Measurements from ENCODE around the gene PDE4A.
"Not testable (repeated sequence)": the region's sequence is repeated elsewhere in the genome, so short reads cannot be mapped to it uniquely, and the experiment has no call there.

The PDE4A gene

DNA sequence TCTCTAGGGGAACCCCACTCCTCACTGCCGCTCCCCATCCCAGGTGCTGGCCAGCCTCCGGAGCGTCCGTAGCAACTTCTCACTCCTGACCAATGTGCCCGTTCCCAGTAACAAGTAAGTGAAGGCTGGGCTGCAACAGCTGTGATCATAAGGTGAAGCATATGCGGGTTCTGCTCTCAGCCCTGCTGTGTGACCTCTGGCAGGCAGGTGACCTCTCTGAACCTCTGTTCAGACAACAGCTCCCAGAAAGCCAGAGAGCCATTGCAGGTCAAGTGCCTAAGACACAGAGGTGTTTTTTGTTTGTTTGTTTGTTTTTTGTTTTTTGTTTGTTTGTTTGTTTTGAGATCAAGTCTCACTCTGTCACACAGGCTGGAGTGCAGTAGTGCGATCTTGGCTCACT is 28.7 kb downstream of the PDE4A start:
- in situ Hi-C loops (cut with HindIII; ENCODE audit: low pct_unique_long_range_greater_than_20kb, low sequenced_read_pairs): no loop called here
- TF ChIP-seq JUND (IDR thresholded peaks at IDR 0.05; ENCODE audit: low read depth): no peak
- DNase-seq (ENCODE audit: low read depth in 1 of 2, low spot score in 1 of 2): no peak

DNA sequence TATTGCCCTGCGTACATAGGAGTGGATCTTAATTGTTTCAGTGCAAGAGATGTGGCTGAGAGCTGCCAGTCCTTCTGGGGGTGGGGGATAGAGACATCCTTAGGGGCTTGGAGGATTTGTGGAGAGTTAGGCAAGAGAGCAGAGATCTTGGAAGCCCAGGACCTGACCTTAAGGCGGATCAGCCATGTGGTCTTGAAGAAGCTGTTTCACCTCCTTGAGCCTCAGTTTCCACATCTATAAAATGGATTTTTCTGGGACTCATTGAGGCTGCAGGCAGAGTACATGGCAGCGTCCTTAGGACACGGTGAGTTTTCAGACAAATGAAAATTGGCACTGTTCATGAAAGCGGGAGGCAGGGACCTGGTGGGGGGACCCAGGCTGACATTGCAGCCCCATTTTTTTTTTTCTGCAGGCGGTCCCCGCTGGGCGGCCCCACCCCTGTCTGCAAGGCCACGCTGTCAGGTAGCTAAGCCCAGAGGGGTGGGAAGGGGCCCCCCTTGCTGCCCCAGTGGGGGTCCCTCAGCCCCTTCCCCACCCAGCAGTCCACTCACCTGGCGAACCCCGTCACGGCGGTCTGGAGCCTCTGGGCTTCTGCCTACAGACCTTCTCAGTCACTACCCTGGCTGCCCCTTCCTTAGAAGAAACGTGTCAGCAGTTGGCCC is 30.0 kb downstream of the PDE4A start:
- no peak for DNase-seq (ENCODE audit: low read depth in 1 of 2, low spot score in 1 of 2)
- TF ChIP-seq JUND (IDR thresholded peaks at IDR 0.05; ENCODE audit: low read depth): no peak
- in situ Hi-C loops (cut with HindIII; ENCODE audit: low pct_unique_long_range_greater_than_20kb, low sequenced_read_pairs): no loop called here

DNA sequence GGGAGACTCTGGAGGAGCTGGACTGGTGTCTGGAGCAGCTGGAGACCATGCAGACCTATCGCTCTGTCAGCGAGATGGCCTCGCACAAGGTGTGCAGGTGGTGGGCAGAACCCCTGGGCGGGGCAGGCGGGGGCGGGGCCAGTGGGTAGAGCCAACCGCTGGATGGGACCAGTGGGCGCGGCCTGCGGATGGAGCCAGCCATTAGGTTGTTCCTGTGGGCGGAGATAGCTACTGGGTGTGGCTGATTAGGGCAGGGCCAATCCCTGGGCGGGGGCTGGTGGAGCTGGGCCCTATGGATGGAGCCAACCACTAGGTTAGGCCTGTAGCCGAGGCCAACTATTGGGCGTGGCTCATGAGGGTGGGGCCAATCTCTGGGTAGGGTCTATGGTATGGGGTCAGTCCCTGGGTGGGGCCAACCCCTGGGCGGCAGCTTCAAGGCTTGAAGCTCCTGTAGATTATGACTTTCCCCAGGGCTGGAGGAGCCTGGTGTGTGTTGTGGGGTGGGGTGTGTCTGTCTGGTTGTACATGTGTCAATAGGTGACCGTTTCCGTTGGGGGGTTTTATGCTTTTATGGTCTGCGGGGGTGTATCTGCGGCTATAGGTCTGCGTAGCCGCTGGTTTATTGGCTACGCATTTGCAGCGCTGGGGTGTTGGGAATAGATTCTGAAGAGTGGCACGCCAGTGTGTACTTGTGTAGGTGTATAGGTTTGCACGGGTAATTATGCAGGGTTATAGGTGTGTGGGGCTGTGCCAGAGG is 30.7 kb downstream of the PDE4A start:
- in situ Hi-C loops (cut with HindIII; ENCODE audit: low pct_unique_long_range_greater_than_20kb, low sequenced_read_pairs): no loop called here
- peak in 1 of 2 experiments; percentile 54 for DNase-seq (ENCODE audit: low read depth in 1 of 2, low spot score in 1 of 2)

DNA sequence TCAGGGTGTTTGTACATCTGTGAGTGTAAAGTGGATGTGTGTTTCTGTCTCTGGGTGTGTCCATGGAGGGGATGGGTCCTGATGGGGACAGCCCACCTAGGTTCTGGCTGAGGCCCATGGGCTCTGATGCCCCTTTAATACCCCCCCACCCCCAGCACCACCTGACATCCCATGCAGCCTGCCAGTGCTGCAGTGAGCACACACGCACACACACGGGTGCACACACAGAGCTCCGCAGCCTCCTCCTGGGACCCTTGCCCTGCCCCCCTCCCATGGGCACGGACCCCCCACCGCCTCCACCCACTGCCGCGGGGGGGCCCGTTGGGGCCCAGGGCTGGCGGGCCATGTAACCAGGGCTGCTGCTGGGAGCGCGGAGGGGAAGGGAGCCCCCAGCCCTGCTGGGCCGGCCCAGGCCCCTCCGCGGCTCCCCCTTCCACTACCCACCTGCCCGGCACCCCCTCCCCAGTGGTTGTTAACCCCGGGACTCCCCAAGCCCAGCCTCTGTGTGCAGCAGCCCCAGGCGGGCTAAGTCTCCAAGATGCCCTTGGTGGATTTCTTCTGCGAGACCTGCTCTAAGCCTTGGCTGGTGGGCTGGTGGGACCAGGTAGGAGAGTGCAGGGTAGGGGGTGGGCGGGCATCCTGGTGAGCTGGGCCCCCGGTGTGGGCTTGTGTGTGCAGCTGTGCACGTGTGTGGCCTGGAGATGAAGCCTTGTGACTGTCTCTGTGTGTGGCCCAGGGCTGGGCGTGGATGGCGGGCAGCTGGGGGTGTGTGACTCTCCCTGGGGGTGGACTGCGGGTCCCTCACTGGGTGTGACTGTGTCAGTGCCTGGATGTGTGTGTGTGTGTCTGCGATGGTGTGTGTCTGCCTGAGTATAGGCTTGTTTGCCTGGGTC is 32.6 kb downstream of the PDE4A start:
- in situ Hi-C loops (cut with HindIII; ENCODE audit: low pct_unique_long_range_greater_than_20kb, low sequenced_read_pairs): no loop called here
- no peak for TF ChIP-seq JUND (IDR thresholded peaks at IDR 0.05; ENCODE audit: low read depth)
- no peak for DNase-seq (ENCODE audit: low read depth in 1 of 2, low spot score in 1 of 2)

More for the DNA sequence above, 30.7 kb downstream of the PDE4A start:
- TF ChIP-seq JUND (IDR thresholded peaks at IDR 0.05; ENCODE audit: low read depth): no peak

DNA sequence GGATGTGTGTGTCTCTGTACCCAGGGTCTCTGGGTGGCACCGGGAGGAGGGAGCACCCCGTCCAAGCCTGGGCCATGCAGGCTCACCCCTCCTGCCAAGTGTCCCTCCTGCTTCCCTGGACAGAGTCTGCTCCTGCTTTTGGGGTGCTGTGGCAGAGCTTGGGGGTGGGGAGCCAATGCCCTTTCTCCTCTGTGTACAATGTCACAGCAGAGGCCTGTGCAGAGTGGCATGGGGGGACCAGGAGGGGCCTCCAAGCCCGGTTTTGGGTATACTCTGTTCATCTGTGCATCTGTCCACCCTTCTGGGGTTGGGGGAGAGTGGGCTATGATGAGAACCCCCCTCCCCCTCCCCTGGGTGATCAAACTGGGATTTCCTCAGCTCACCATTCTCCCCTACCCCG is 33.5 kb downstream of the PDE4A start:
- in situ Hi-C loops (cut with HindIII; ENCODE audit: low pct_unique_long_range_greater_than_20kb, low sequenced_read_pairs): no loop called here
- DNase-seq (ENCODE audit: low read depth in 1 of 2, low spot score in 1 of 2): no peak
- no peak for TF ChIP-seq JUND (IDR thresholded peaks at IDR 0.05; ENCODE audit: low read depth)

DNA sequence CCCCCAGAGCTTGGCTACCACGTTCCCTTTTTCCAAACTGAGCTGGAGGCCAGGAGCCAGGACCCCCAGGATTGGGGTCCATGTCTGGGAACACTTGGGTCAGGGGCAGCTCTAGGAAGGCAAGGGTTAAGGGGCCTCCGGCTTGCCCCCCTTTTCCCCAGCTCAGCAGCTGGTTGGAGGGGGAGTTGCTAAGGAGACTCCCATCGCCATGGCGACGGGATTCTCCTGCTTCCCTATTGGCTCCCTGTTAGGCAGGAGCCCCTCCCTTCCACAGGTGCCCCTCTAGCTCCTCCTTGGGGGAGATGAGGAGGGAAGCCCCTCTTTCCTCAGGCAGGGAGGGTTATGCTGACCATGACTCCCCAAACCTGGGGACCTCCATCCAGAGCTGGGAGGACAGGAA is 33.9 kb downstream of the PDE4A start:
- in situ Hi-C loops (cut with HindIII; ENCODE audit: low pct_unique_long_range_greater_than_20kb, low sequenced_read_pairs): no loop called here
- no peak for TF ChIP-seq JUND (IDR thresholded peaks at IDR 0.05; ENCODE audit: low read depth)
- DNase-seq (ENCODE audit: low read depth in 1 of 2, low spot score in 1 of 2): peak in 1 of 2 experiments; percentile 72

DNA sequence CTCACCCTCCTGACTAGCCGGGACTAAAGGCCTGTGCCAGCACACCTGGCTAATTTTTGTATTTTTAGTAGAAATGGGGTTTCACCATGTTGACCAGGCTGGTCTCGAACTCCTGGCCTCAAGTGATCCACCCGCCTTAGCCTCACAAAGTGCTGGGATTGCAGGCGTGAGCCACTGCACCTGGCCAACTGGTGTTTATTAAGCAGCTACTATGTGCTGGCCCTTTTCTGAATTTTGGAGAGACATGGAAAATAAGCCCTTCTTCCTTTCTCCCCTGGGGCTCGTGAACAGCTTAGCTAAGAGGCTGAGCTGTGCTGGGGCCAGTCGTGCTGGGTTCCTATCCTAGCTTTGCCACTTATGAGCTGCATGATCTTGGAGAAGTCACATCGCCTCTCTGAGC is 38.4 kb downstream of the PDE4A start:
- in situ Hi-C loops (cut with HindIII; ENCODE audit: low pct_unique_long_range_greater_than_20kb, low sequenced_read_pairs); DNase-seq (ENCODE audit: low read depth in 1 of 2, low spot score in 1 of 2): not testable (repeated sequence)

DNA sequence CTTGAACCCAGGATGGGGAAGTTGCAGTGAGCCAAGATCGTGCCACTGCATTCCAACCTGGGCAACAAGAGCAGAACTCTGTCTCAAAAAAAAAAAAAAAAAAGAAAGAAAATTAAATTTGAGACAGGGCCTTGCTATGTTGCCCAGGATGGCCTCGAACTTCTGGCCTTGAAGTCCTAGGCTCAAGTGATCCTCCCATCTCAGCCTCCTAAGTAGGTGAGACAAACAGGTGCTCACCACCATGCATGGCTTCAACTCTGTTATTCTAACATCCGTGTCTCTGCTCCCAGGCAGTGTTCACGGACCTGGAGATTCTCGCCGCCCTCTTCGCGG is 40.3 kb downstream of the PDE4A start:
- DNase-seq (ENCODE audit: low read depth in 1 of 2, low spot score in 1 of 2): no peak
- TF ChIP-seq JUND (IDR thresholded peaks at IDR 0.05; ENCODE audit: low read depth): no peak
- in situ Hi-C loops (cut with HindIII; ENCODE audit: low pct_unique_long_range_greater_than_20kb, low sequenced_read_pairs): no loop called here

DNA sequence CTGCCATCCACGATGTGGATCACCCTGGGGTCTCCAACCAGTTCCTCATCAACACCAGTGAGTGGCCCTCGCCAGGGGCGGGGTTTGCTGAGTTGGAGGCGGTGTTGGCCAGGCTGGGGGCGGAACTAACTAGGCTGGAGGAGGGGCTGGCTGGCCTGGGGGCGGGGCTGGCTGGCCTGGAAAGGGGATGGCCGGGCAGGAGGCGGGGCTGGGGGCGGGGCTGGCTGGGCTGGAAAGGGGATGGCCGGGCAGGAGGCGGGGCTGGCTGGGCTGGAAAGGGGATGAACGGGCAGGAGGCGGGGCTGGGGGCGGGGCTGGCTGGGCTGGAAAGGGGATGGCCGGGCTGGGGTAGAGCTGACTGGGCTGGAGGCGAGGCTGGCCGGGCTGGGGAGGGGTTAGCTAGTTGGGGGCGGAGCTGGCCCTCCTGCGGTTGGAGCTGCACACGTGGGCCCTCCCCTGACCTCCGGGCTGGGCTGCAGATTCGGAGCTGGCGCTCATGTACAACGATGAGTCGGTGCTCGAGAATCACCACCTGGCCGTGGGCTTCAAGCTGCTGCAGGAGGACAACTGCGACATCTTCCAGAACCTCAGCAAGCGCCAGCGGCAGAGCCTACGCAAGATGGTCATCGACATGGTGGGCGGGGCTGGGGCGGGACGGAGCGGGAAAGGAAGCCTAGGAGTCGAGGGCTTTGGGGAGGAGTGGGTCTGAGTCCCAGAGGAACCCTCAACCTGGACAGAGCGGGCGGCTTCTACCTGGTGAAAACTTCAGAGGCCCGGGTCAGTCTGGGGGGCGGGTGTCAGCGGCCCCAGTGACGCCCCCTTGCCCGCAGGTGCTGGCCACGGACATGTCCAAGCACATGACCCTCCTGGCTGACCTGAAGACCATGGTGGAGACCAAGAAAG is 41.0 kb downstream of the PDE4A start:
- TF ChIP-seq JUND (IDR thresholded peaks at IDR 0.05; ENCODE audit: low read depth): no peak
- peak; percentile 93 to 96 for DNase-seq (ENCODE audit: low read depth in 1 of 2, low spot score in 1 of 2)
- in situ Hi-C loops (cut with HindIII; ENCODE audit: low pct_unique_long_range_greater_than_20kb, low sequenced_read_pairs): no loop called here

DNA sequence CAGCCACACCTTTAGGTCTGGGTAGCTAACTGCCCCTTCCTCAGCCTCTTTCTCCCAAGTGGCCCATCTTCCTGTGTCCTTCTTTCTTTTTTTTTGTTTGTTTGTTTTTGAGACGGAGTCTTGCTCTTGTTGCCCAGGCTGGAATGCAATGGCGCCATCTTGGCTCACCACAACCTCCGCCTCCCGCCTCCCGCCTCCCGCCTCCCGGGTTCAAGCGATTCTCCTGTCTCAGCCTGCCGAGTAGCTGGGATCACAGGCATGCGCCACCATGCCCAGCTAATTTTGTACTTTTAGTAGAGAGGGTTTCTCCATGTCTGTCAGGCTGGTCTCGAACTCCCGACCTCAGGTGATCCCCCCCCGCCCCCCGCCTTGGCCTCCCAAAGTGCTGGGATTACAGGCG is 41.7 kb downstream of the PDE4A start:
- in situ Hi-C loops (cut with HindIII; ENCODE audit: low pct_unique_long_range_greater_than_20kb, low sequenced_read_pairs); DNase-seq (ENCODE audit: low read depth in 1 of 2, low spot score in 1 of 2): not testable (repeated sequence)

DNA sequence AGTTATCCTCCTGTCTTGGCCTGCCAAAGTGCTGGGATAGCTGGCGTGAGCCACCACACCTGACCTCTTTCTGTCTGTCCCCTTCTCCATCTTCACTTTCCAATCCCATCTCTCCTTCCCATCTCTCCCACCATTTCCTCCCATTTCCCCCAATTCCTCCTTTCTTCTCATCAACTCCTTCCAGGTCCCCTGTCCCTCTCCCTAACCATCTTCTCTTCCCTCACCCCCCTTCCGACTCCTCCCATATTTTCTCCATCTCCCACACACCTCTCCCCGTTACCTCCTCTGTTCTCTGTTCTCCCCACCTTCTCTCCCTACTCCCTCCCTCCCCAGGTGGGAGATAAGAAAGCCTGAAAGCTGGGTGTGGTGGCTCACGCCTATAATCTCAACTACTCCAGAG is 42.2 kb downstream of the PDE4A start:
- DNase-seq (ENCODE audit: low read depth in 1 of 2, low spot score in 1 of 2): no peak
- no peak for TF ChIP-seq JUND (IDR thresholded peaks at IDR 0.05; ENCODE audit: low read depth)
- in situ Hi-C loops (cut with HindIII; ENCODE audit: low pct_unique_long_range_greater_than_20kb, low sequenced_read_pairs): no loop called here

DNA sequence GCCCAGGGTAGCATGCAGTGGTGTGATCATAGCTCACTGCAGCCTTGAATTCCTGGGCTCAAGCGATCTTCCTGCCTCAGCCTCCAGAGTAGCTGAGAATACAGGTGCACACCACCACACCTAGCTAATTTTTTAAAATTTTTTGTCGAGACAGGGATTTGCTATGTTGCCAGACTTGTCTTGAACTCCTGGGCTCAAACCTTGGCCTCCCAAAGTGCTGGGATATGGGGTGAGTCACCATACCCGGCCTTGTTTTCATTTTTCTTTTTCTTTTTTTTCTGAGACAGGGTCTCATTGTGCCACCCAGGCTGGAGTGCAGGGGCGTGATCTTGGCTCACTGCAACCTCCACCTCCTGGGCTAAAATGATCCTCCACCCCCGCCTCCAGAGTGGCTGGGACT is 44.1 kb downstream of the PDE4A start:
- no peak for DNase-seq (ENCODE audit: low read depth in 1 of 2, low spot score in 1 of 2)
- no peak for TF ChIP-seq JUND (IDR thresholded peaks at IDR 0.05; ENCODE audit: low read depth)
- in situ Hi-C loops (cut with HindIII; ENCODE audit: low pct_unique_long_range_greater_than_20kb, low sequenced_read_pairs): no loop called here
